GM12864 (cell line): ENCODE results near the gene GAK.

Experiments used
- DNase-seq: peaks from one replicate; pipeline ENCODE4 v3.0.0-alpha.2; 2011; ENCODE audit warnings: low read depth
- H3K4me3 ChIP-seq: 2 replicates; pipeline ENCODE4 v1.5.1; 2011; ENCODE audit warnings: mild to moderate bottlenecking, low read depth, low read length, control low read depth
- TF ChIP-seq, protein P1 (sequence below): IDR thresholded peaks from 2 replicates; pipeline ENCODE4 v1.5.1; 2011; ENCODE audit warnings: low read depth, mild to moderate bottlenecking, moderate library complexity, low read length, control low read depth, inconsistent platforms; ENCODE audit errors: missing control alignments

Gene GAK

DNA sequence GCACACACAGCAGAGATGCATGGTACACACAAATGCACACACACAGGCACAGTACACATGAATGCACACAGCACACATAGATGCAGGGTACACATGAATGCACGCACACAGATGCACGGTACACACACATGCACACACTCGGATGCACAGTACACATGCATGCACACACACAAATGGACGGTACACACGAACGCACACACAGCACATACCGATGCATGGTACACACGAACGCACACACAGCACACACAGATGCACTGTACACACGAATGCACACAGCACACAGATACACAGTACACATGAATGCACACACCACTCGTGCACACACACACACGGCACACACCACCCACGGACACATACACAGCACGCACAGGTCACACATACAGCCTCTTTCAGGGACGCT lies 62.3 kb downstream of the GAK start:
- DNase-seq = no peak
- TF ChIP-seq, protein P1, sequence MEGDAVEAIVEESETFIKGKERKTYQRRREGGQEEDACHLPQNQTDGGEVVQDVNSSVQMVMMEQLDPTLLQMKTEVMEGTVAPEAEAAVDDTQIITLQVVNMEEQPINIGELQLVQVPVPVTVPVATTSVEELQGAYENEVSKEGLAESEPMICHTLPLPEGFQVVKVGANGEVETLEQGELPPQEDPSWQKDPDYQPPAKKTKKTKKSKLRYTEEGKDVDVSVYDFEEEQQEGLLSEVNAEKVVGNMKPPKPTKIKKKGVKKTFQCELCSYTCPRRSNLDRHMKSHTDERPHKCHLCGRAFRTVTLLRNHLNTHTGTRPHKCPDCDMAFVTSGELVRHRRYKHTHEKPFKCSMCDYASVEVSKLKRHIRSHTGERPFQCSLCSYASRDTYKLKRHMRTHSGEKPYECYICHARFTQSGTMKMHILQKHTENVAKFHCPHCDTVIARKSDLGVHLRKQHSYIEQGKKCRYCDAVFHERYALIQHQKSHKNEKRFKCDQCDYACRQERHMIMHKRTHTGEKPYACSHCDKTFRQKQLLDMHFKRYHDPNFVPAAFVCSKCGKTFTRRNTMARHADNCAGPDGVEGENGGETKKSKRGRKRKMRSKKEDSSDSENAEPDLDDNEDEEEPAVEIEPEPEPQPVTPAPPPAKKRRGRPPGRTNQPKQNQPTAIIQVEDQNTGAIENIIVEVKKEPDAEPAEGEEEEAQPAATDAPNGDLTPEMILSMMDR = no peak
- H3K4me3 ChIP-seq = no peak overlapping the region

DNA sequence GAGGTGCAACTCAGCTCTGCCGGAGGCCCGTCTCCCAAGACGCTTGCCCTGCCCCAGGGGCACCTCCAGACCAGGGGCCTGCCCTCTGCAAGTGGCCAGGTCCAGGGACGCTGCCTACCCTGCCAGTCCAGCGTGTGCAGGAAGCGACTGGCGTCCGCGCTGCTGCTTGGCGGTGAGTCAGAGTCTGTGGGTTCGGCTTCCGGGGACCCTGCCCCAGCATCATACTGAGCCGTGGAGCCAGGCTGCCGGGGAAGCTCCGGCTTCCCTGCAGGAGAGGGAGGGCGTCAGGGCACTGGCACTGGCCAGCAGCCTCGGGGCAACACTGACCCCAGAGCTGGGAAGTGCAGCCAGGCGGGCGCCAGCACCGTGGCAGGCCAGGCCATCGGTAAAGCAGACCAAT lies 63.7 kb downstream of the GAK start:
- TF ChIP-seq, protein P1 = no peak
- H3K4me3 ChIP-seq = no peak overlapping the region
- no peak for DNase-seq

DNA sequence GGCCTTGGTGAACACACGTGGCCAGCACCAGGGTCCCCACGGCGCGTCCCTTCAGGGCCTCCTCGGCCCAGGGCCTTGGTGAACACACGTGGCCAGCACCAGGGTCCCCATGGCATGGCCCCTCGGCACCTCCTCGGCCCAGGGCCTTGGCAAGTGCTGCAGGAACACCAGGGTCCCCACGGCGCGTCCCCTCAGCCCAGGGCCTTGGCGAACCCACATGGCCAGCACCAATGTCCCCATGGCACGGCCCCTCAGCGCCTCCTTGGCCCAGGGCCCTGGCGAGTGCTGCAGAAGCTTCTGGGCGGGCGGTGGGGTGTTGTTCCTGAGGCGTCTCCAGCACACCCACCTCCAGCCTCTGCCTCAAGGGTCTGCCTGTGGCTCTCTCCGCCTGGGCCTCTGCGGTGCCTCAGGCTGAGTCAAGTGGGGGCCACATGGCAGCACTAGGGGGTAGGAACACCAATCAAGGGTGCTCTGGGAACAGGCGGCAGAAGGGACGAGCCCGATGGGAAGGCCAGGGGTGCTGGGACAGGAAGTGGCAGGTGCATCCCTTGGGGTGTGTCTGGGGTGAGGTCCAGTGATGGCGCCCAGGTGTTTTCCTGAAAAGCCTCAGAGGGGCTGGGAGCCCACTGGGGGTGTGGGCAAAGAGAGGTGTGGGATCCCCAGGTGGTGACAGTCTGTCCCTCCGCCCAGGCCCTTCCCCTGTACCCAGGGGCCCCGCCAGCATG lies 64.4 kb downstream of the GAK start:
- TF ChIP-seq, protein P1 = no peak
- no peak overlapping the region for H3K4me3 ChIP-seq
- no peak for DNase-seq

DNA sequence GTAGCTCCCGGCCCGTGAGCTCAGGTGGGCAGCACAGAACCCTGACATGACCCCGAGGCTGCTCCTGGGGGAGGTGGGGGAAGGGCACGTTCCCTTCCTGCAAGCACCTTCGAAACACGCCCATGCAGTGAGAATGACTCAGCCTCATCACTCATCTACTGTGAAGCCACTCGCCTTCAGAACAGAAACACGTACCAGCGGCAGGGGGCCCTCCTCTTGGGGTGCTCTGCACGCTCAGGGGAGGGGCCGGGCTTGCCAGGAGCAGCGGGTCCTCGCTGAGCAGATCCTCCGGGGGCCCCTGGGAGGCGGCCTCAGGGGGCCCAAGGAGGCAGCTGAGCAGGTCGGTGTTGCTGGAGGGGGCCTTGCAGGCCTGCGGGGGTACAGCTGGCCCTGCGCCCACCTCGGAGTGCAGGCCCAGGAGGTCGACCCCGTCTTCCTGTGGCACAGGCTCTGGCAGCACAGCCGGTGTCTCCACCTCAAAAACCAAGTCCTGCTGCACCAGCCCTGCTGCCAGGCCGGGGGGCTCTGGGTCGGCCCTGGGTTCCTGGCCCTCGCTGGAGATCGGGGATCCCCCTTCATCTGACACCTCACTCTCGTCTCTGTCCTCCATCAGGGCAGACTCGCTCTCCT lies 65.2 kb downstream of the GAK start:
- TF ChIP-seq, protein P1 = no peak
- H3K4me3 ChIP-seq = no peak overlapping the region
- no peak for DNase-seq

DNA sequence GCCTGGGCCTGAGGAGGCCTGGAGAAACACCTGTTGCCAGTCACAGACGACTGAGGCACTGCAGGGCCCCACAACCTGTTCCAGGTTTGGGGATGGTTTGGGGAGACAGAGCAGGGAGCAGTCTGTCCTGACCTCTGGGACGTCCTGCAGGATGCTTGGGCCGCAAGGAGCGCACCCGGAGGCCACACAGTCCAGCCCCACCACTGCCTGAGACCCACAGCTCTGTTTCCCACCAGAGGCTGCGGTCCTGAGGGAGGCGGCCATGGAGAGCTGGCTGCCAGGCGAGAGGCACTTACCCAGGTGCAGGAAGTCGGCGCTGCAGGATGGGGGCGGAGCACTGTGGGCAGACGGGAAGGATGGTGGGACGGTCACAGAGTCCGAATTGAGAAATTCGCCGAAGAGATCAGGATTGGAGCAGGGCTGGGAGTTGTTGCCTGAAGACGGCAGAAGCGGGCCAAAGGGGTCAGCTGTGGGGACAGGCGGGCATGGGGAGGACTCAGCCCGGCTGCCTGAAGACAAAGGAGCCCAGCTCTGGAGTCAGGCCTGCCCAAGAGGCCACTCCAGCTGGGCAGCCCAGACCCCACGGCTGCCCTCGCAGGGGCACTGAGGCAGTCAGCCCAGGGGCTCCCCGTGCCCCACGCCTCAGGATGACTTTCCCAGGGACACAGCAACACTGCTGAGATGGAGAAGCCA lies 65.9 kb downstream of the GAK start:
- TF ChIP-seq, protein P1 = no peak
- DNase-seq = no peak
- H3K4me3 ChIP-seq = no peak overlapping the region

DNA sequence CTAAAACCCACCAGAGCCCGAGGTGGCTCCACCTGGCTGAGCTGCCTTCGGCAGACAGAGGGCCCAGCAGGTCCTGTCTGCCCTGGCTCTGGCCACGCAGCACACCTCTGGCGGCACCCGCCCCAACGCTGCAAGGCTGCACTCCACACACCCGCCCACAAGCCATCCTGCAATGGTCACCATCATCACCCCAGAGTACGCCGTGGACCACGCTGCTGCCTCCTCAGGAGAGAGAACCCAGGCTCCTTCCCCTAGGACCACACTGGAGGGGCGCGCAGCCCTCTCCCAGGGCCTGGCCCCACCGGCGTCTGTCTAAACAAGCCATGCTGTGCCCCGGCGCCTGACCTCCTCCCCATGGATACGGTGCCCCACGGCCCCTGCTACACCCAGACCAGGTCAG lies 66.5 kb downstream of the GAK start:
- H3K4me3 ChIP-seq = no peak overlapping the region
- TF ChIP-seq, protein P1 = no peak
- no peak for DNase-seq
